GM19240 (cell line): ENCODE data around the gene RAPGEF1.
A peak's percentile ranks its signal among the peaks of the same experiment; 100 is the strongest.

Experiments
- DNase-seq: peaks from one replicate; pipeline ENCODE4 v3.0.0; 2011; ENCODE audit warnings: low spot score; ENCODE audit not compliant: insufficient read length

RAPGEF1 gene

GRCh38 chr9:131608493-131609037, 131.3 kb downstream of the RAPGEF1 start:
- DNase-seq: no peak

GRCh38 chr9:131607591-131607990, 132.3 kb downstream of the RAPGEF1 start:
- no peak for DNase-seq

- no peak for DNase-seq
Measured at GRCh38 chr9:131606896-131607567, 132.8 kb downstream of the RAPGEF1 start.

- no peak for DNase-seq
Measured at GRCh38 chr9:131605770-131606590, 133.9 kb downstream of the RAPGEF1 start.

- DNase-seq: no peak
Measured at GRCh38 chr9:131603711-131604439, 136.0 kb downstream of the RAPGEF1 start.

- DNase-seq: no peak
Measured at GRCh38 chr9:131603199-131603598, 136.7 kb downstream of the RAPGEF1 start.

- DNase-seq: no peak
Measured at GRCh38 chr9:131601683-131602181, 138.1 kb downstream of the RAPGEF1 start.

GRCh38 chr9:131598121-131598520, 141.8 kb downstream of the RAPGEF1 start:
- no peak for DNase-seq

- no peak for DNase-seq
Measured at GRCh38 chr9:131597246-131597645, 142.6 kb downstream of the RAPGEF1 start.

GRCh38 chr9:131596430-131596743, 143.5 kb downstream of the RAPGEF1 start:
- no peak for DNase-seq

GRCh38 chr9:131595696-131596429, 144.0 kb downstream of the RAPGEF1 start:
- DNase-seq: no peak

- no peak for DNase-seq
Measured at GRCh38 chr9:131594906-131595665, 144.8 kb downstream of the RAPGEF1 start.

- DNase-seq: no peak
Measured at GRCh38 chr9:131593936-131594665, 145.8 kb downstream of the RAPGEF1 start.

- DNase-seq: no peak
Measured at GRCh38 chr9:131593091-131593820, 146.6 kb downstream of the RAPGEF1 start.

- no peak for DNase-seq
Measured at GRCh38 chr9:131591845-131592208, 148.0 kb downstream of the RAPGEF1 start.

- peak; percentile 62 for DNase-seq
Measured at GRCh38 chr9:131590907-131591844, 148.7 kb downstream of the RAPGEF1 start.

GRCh38 chr9:131590449-131590848, 149.4 kb downstream of the RAPGEF1 start:
- DNase-seq: no peak

- DNase-seq: no peak
Measured at GRCh38 chr9:131589993-131590392, 149.9 kb downstream of the RAPGEF1 start.
